Neural cell (in vitro differentiated cells): ENCODE data around the gene APPBP2. TPM values are rescaled to one million over a fixed set of nuclear protein-coding genes. Genes with fewer than 3 reads are reported as not detected.

ENCODE experiments used
- H2AFZ ChIP-seq: fragments of 200-600, 300-800 bp; sonication (generic), shearing (Covaris generic); 2 replicates; pipeline ENCODE4 v1.6.0; 2014; ENCODE audit warnings: low read depth, mild to moderate bottlenecking, antibody characterized with exemption, low read length, moderate library complexity
- H3F3A ChIP-seq: fragments of 200-600 bp; shearing (Covaris generic); 2 replicates; pipeline ENCODE4 v1.6.1; 2016; ENCODE audit warnings: mild to moderate bottlenecking, moderate library complexity, mixed read lengths, antibody characterized with exemption, low read length; ENCODE audit not compliant: insufficient read depth, poor library complexity, severe bottlenecking
- H3K27ac ChIP-seq: fragments of 200-600, 300-800 bp; sonication (generic), shearing (Covaris generic); 2 replicates; pipeline ENCODE4 v1.5.1; 2014; ENCODE audit warnings: mild to moderate bottlenecking, low read length, moderate library complexity
- H3K27me3 ChIP-seq: fragments of 300-800, 200-600 bp; sonication (generic), shearing (Covaris generic); 2 replicates; pipeline ENCODE4 v1.6.0; 2014; ENCODE audit warnings: mild to moderate bottlenecking, low read depth, low read length, moderate library complexity; ENCODE audit not compliant: insufficient read depth
- H3K36me3 ChIP-seq: fragments of 300-800, 200-600 bp; sonication (generic), shearing (Covaris generic); 2 replicates; pipeline ENCODE4 v1.5.1; 2014; ENCODE audit warnings: mild to moderate bottlenecking, antibody characterized with exemption, low read length, moderate library complexity; ENCODE audit not compliant: insufficient read depth
- H3K4me2 ChIP-seq: fragments of 300-800, 200-600 bp; sonication (generic), shearing (Covaris generic); 2 replicates; pipeline ENCODE4 v1.6.0; 2014; ENCODE audit warnings: mild to moderate bottlenecking, low read length
- H3K4me3 ChIP-seq: fragments of 300-800, 200-600 bp; sonication (generic), shearing (Covaris generic); 2 replicates; pipeline ENCODE4 v1.5.1; 2014; ENCODE audit warnings: mild to moderate bottlenecking, low read length, moderate library complexity
- H3K79me2 ChIP-seq: fragments of 200-600 bp; shearing (Covaris generic); replicated peaks from 2 replicates; pipeline ENCODE4 v1.6.0; 2014; ENCODE audit warnings: mild to moderate bottlenecking, low read length, moderate library complexity; ENCODE audit not compliant: insufficient read depth
- H3K9ac ChIP-seq: fragments of 300-800, 200-600 bp; sonication (generic), shearing (Covaris generic); 2 replicates; pipeline ENCODE4 v1.6.1; 2016; ENCODE audit warnings: mild to moderate bottlenecking, low read length, mixed read lengths
- H3K9me2 ChIP-seq: fragments of 200-600 bp; shearing (Covaris generic); 2 replicates; pipeline ENCODE4 v1.6.1; 2016; ENCODE audit warnings: mild to moderate bottlenecking, low read length, mixed read lengths; ENCODE audit not compliant: insufficient read depth
- H3K9me3 ChIP-seq: fragments of 200-600, 300-800 bp; sonication (generic), shearing (Covaris generic); 2 replicates; pipeline ENCODE4 v1.6.1; 2016; ENCODE audit warnings: mild to moderate bottlenecking, mixed run types, low read length, moderate library complexity, mixed read lengths
- H4K20me1 ChIP-seq: fragments of 200-600 bp; shearing (Covaris generic); 2 replicates; pipeline ENCODE4 v1.6.1; 2016; ENCODE audit warnings: mild to moderate bottlenecking, mixed run types; ENCODE audit not compliant: insufficient read depth
- CTCF ChIP-seq: fragments of 450-650 bp; IDR thresholded peaks from 2 replicates; pipeline ENCODE4 v1.5.1; 2014; ENCODE audit warnings: antibody characterized with exemption, mild to moderate bottlenecking, moderate library complexity; ENCODE audit not compliant: poor library complexity, severe bottlenecking
- EP300 ChIP-seq: fragments of 450-650 bp; conservative IDR thresholded peaks from 2 replicates; pipeline ENCODE4 v1.6.1; 2014; ENCODE audit warnings: antibody characterized with exemption, mild to moderate bottlenecking, moderate library complexity; ENCODE audit not compliant: poor library complexity, severe bottlenecking
- EZH2 ChIP-seq: fragments of 200-600, 300-800 bp; shearing (Covaris generic), sonication (generic); IDR thresholded peaks from 2 replicates; pipeline ENCODE4 v1.6.1; 2014; ENCODE audit warnings: antibody characterized with exemption, low read length, borderline replicate concordance, mild to moderate bottlenecking; ENCODE audit not compliant: insufficient read depth, poor library complexity, severe bottlenecking
- MXI1 ChIP-seq: fragments of 450-650 bp; conservative IDR thresholded peaks from 2 replicates; pipeline ENCODE4 v1.6.1; 2014; ENCODE audit warnings: antibody characterized with exemption, mild to moderate bottlenecking; ENCODE audit not compliant: poor library complexity, severe bottlenecking
- POLR2AphosphoS5 ChIP-seq: IDR thresholded peaks from 2 replicates; pipeline ENCODE4 v1.6.1; 2012
- RAD21 ChIP-seq: fragments of 450-650 bp; conservative IDR thresholded peaks from 2 replicates; pipeline ENCODE4 v1.6.1; 2014; ENCODE audit warnings: antibody characterized with exemption, mild to moderate bottlenecking, moderate library complexity
- REST ChIP-seq: IDR thresholded peaks from 2 replicates; pipeline ENCODE4 v1.6.1; 2012; ENCODE audit warnings: borderline replicate concordance
- SMC3 ChIP-seq: fragments of 450-650 bp; conservative IDR thresholded peaks from 2 replicates; pipeline ENCODE4 v1.6.1; 2014; ENCODE audit warnings: antibody characterized with exemption, mild to moderate bottlenecking, moderate library complexity; ENCODE audit not compliant: poor library complexity
- TAF1 ChIP-seq: IDR thresholded peaks from 2 replicates; pipeline ENCODE4 v1.6.1; 2012; ENCODE audit warnings: low read depth
- polyA plus RNA-seq: library from polyadenylated mRNA; depleted of rRNA; stranded (reverse); fragments of >200 nt; gene quantifications from 2 replicates; pipeline ENCODE4 v1.2.3, GENCODE V29; 2014

The APPBP2 gene
- polyA plus RNA-seq, 1 donor from 2014 or later, result 40.4 TPM

GRCh38 chr17:60510031-60510430 lies 16.0 kb downstream of the APPBP2 start:
- no peaks in the 10 kb centered on the region for H3K9me3 ChIP-seq
- no peaks in the 10 kb centered on the region for H3K27me3 ChIP-seq
- TF ChIP-seq CTCF (no peak), POLR2AphosphoS5 (no peak), EP300 (no peak), EZH2 (no peak), REST (no peak), MXI1 (no peak), SMC3 (no peak), RAD21 (no peak), TAF1 (no peak)
- H4K20me1 ChIP-seq, result no peaks in the 10 kb centered on the region
- H3K9ac ChIP-seq, result no peak overlapping the region
- no peak overlapping the region for H3K27ac ChIP-seq
- H3F3A ChIP-seq, result no peaks in the 10 kb centered on the region
- no peak overlapping the region for H2AFZ ChIP-seq
- peaks cover 63% of the 10 kb centered on the region for H3K79me2 ChIP-seq
- no peak overlapping the region for H3K4me3 ChIP-seq
- no peaks in the 10 kb centered on the region for H3K9me2 ChIP-seq
- no peaks in the 10 kb centered on the region for H3K36me3 ChIP-seq
- H3K4me2 ChIP-seq, result no peak overlapping the region

GRCh38 chr17:60508384-60508980 lies 17.6 kb downstream of the APPBP2 start:
- no peaks in the 10 kb centered on the region for H3F3A ChIP-seq
- no peak overlapping the region for H2AFZ ChIP-seq
- no peak overlapping the region for H3K9ac ChIP-seq
- H3K79me2 ChIP-seq, result peaks cover 69% of the 10 kb centered on the region
- no peak overlapping the region for H3K4me2 ChIP-seq
- H3K9me3 ChIP-seq, result no peaks in the 10 kb centered on the region
- no peaks in the 10 kb centered on the region for H4K20me1 ChIP-seq
- TF ChIP-seq RAD21 (no peak), EP300 (no peak), MXI1 (no peak), SMC3 (no peak), REST (no peak), CTCF (no peak), POLR2AphosphoS5 (no peak), TAF1 (no peak), EZH2 (no peak)
- no peaks in the 10 kb centered on the region for H3K36me3 ChIP-seq
- no peak overlapping the region for H3K4me3 ChIP-seq
- H3K9me2 ChIP-seq, result no peaks in the 10 kb centered on the region
- H3K27me3 ChIP-seq, result no peaks in the 10 kb centered on the region
- no peak overlapping the region for H3K27ac ChIP-seq
